ENCODE results near the gene PPIL6.

DNA sequence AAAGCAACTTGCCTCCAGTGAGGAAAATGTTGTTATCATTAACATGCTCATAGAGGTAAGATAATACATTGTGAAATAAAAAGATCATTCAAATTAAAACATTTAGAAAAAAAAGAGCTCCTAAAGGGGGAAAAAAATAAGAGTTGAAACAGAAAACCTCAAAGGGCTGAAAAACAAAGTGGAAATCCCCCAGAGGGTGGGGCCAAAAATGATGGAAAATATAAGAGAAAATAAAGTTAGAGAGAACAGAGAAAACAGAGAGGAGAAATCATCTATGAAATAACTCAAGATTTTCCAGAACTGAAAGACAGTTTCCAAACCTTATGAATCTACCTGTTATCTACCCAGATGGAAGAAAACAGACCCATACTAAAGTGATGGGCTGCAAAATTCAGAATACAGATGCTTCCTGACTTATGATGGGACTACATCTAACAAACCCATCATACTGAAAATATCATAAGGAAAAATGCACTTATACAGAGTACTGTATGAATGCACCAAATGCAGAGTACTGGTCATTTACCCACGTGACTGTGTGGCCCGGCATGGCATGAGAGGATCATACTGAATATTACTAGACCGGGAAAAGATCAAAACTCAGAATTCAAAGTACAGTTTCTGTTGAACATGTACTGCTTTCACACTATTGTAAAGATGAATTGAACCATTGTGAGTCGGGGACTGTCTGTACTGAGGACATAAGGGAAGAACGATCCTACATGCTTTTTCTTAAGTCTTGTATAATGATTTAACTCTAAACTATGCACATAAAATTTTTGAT lies 38.6 kb upstream of the PPIL6 start:
- TF ChIP-seq EZH2phosphoT487 (IDR thresholded peaks at IDR 0.05; ENCODE audit: insufficient read depth, low read depth) (no peak), EZH2 (IDR thresholded peaks at IDR 0.05; ENCODE audit: insufficient read depth, poor library complexity, severe bottlenecking) (no peak)
